Caco-2 (cell line): Measurements from ENCODE around the gene PHC1. TPM values are rescaled to one million over a fixed set of nuclear protein-coding genes. Genes with fewer than 3 reads are reported as not detected.
A peak's percentile ranks its signal among the peaks of the same experiment; 100 is the strongest.

Experiments
- BruUV-seq: library from RNA; stranded (reverse); fragments of 400-500 nt; replicated peaks from 2 replicates; lab custom pipeline; 2021; lab: Mats Ljungman, UMichigan
- CTCF ChIA-PET: fragments of 300-600 bp; sonication (Branson Sonifier 250); formaldehyde crosslinking; loops from one replicate; lab custom pipeline; 2022; ENCODE audit warnings: antibody characterized with exemption; lab: Charles Lee
- POLR2A ChIA-PET: fragments of 300-600 bp; sonication (Branson Sonifier 250); formaldehyde crosslinking; loops from one replicate; lab custom pipeline; 2022; ENCODE audit warnings: antibody characterized with exemption; lab: Charles Lee
- DNase-seq, 2 experiments: peaks; one replicate each; pipeline versions ENCODE4 v3.0.0 to v3.0.0-alpha.2; 2020 to 2022
- H3K27me3 ChIP-seq: replicated peaks from 2 replicates; pipeline ENCODE4 v1.6.0; 2011; ENCODE audit warnings: low read length; ENCODE audit not compliant: control insufficient read depth, insufficient read depth
- H3K36me3 ChIP-seq: 2 replicates; pipeline ENCODE4 v1.5.1; 2011; ENCODE audit warnings: low read length; ENCODE audit not compliant: control insufficient read depth, insufficient read depth
- H3K4me1 ChIP-seq: fragments of 250-450 bp; sonication (Bioruptor Pico); 2 replicates; pipeline ENCODE4 v1.5.1; 2020; ENCODE audit warnings: mild to moderate bottlenecking
- H3K4me3 ChIP-seq: 2 replicates; pipeline ENCODE4 v1.5.1; 2011; ENCODE audit warnings: low read depth, mild to moderate bottlenecking, control low read depth, low read length
- H3K9me3 ChIP-seq: fragments of 250-450 bp; sonication (Bioruptor Pico); 2 replicates; pipeline ENCODE4 v1.5.1; 2020; ENCODE audit warnings: mild to moderate bottlenecking, moderate library complexity
- H3K27ac Mint-ChIP-seq: one replicate; pipeline ENCODE4 v1.8.0; 2022; ENCODE audit warnings: mixed read lengths; ENCODE audit not compliant: unreplicated experiment
- H3K27me3 Mint-ChIP-seq: one replicate; pipeline ENCODE4 v1.8.0; 2022; ENCODE audit warnings: mixed read lengths; ENCODE audit not compliant: insufficient read depth, unreplicated experiment
- H3K36me3 Mint-ChIP-seq: one replicate; pipeline ENCODE4 v1.8.0; 2022; ENCODE audit warnings: mild to moderate bottlenecking, mixed read lengths; ENCODE audit not compliant: insufficient read depth, unreplicated experiment
- H3K4me1 Mint-ChIP-seq: one replicate; pipeline ENCODE4 v1.8.0; 2022; ENCODE audit warnings: low read depth, mixed read lengths; ENCODE audit not compliant: unreplicated experiment
- H3K4me3 Mint-ChIP-seq: one replicate; pipeline ENCODE4 v1.8.0; 2022; ENCODE audit warnings: mild to moderate bottlenecking, moderate library complexity, mixed read lengths; ENCODE audit not compliant: unreplicated experiment
- H3K9me3 Mint-ChIP-seq: one replicate; pipeline ENCODE4 v1.8.0; 2022; ENCODE audit warnings: mixed read lengths; ENCODE audit not compliant: unreplicated experiment
- CTCF ChIP-seq, 2 experiments: fragments of 200-600 bp in 1 of 2; IDR thresholded peaks; 1 replicate in 1 of 2; 2 replicates in 1 of 2; pipeline versions ENCODE4 v1.5.1 to v1.8.0; 2011 to 2022; ENCODE audit warnings: antibody characterized with exemption in 1 of 2, control low read depth in 1 of 2, inconsistent platforms in 1 of 2, low read depth in 1 of 2, low read length in 1 of 2, mild to moderate bottlenecking in 1 of 2, moderate library complexity in 1 of 2; ENCODE audit not compliant: insufficient read depth in 1 of 2, severe bottlenecking in 1 of 2, unreplicated experiment in 1 of 2
- intact Hi-C: fragments of 100-400 bp; cut with micrococcal nuclease; formaldehyde crosslinking; loops from one replicate; pipeline ENCODE4 v1.10.0; 2022; ENCODE audit not compliant: unreplicated experiment
- total RNA-seq: library from RNA; stranded (reverse); gene quantifications from 2 replicates; pipeline ENCODE4 v1.2.3, GENCODE V29; 2022

PHC1 gene
- total RNA-seq, 1 experiment from 2014 or later = 28.7 TPM

GRCh38 chr12:8950221-8950527, 35.9 kb downstream of the PHC1 start:
- Histone ChIP-seq H3K9me3 (peaks cover 4% of the 10 kb centered on the region; the same call in 1 of the 2 replicates), H3K36me3 (peaks cover 2% of the 10 kb centered on the region), H3K27me3 (no peaks in the 10 kb centered on the region), H3K4me3 (peak overlapping the region; percentile 69), H3K4me1 (peaks cover 6% of the 10 kb centered on the region)
- Mint-ChIP-seq H3K4me3 (peak overlapping the region; percentile 83), H3K27ac (peak overlapping the region; percentile 77), H3K9me3 (peaks cover 22% of the 10 kb centered on the region), H3K4me1 (peaks cover 9% of the 10 kb centered on the region), H3K36me3 (peaks cover 36% of the 10 kb centered on the region), H3K27me3 (no peaks in the 10 kb centered on the region)
- intact Hi-C loops = loop anchor here (1.0 kb wide), 2 partner anchors 20 to 89 kb away; no protein-coding TSS in a partner anchor
- no peak for TF ChIP-seq CTCF (IDR thresholded peaks at IDR 0.05; ENCODE audit: insufficient read depth in 1 of 2, low read depth in 1 of 2, low read length in 1 of 2, severe bottlenecking in 1 of 2, unreplicated experiment in 1 of 2)
- ChIA-PET POLR2A (interaction anchor here (0.6 to 1.5 kb wide), 12 partner anchors 10 to 1202 kb away, joined by 3 to 17 read pairs (median 3); partner anchors contain the start of gene PHC1), CTCF (interaction anchor here (0.6 to 2.5 kb wide), 11 partner anchors 11 to 293 kb away, joined by 3 to 29 read pairs (median 5); partner anchors contain the start of genes PHC1 and RIMKLB)
- no peak for DNase-seq
- BruUV-seq = TSS peak; percentile 62

- Mint-ChIP-seq H3K36me3 (peaks cover 30% of the 10 kb centered on the region), H3K4me3 (peak overlapping the region; percentile 83), H3K9me3 (peaks cover 22% of the 10 kb centered on the region), H3K27ac (peak overlapping the region; percentile 77), H3K27me3 (no peaks in the 10 kb centered on the region), H3K4me1 (peaks cover 9% of the 10 kb centered on the region)
- H3K27me3 ChIP-seq = no peaks in the 10 kb centered on the region
- TF ChIP-seq CTCF (IDR thresholded peaks at IDR 0.05; ENCODE audit: insufficient read depth in 1 of 2, low read depth in 1 of 2, low read length in 1 of 2, severe bottlenecking in 1 of 2, unreplicated experiment in 1 of 2) = no peak
- H3K4me3 ChIP-seq = peak overlapping the region; percentile 69
- DNase-seq = no peak
- peaks cover 1% of the 10 kb centered on the region for H3K36me3 ChIP-seq
- peaks cover 6% of the 10 kb centered on the region for H3K4me1 ChIP-seq
- CTCF ChIA-PET = interaction anchor here (2.4 to 2.5 kb wide), 2 partner anchors 87 to 99 kb away, joined by 15 to 29 read pairs; no protein-coding TSS in a partner anchor
- POLR2A ChIA-PET = interaction anchor here (1.2 kb wide), 2 partner anchors 10 to 99 kb away, joined by 3 to 4 read pairs; no protein-coding TSS in a partner anchor
- H3K9me3 ChIP-seq = peaks cover 4% of the 10 kb centered on the region; the same call in 1 of the 2 replicates
- intact Hi-C loops = loop anchor here (1.0 kb wide), 2 partner anchors 19 to 88 kb away; no protein-coding TSS in a partner anchor
- no TSS peak for BruUV-seq
Observed at GRCh38 chr12:8950702-8951478, 36.6 kb downstream of the PHC1 start.

- DNase-seq = no peak
- H3K4me3 Mint-ChIP-seq = no peak overlapping the region
- CTCF ChIA-PET = interaction anchor here (2.5 kb wide), 1 partner anchor 98 kb away, joined by 29 read pairs; no protein-coding TSS in a partner anchor
Observed at GRCh38 chr12:8951744-8952143, 37.4 kb downstream of the PHC1 start.

More at GRCh38 chr12:8951744-8952143, 37.4 kb downstream of the PHC1 start:
- H3K4me1 Mint-ChIP-seq = peaks cover 7% of the 10 kb centered on the region
- POLR2A ChIA-PET = no interaction called here
- H3K27me3 Mint-ChIP-seq = no peaks in the 10 kb centered on the region
- H3K27ac Mint-ChIP-seq = no peak overlapping the region
- no peak overlapping the region for H3K4me3 ChIP-seq
- peaks cover 4% of the 10 kb centered on the region; the same call in 1 of the 2 replicates for H3K9me3 ChIP-seq
- H3K4me1 ChIP-seq = peaks cover 6% of the 10 kb centered on the region
- no peak for TF ChIP-seq CTCF (IDR thresholded peaks at IDR 0.05; ENCODE audit: insufficient read depth in 1 of 2, low read depth in 1 of 2, low read length in 1 of 2, severe bottlenecking in 1 of 2, unreplicated experiment in 1 of 2)
- peaks cover 22% of the 10 kb centered on the region for H3K9me3 Mint-ChIP-seq
- H3K27me3 ChIP-seq = no peaks in the 10 kb centered on the region
- H3K36me3 Mint-ChIP-seq = peaks cover 22% of the 10 kb centered on the region
- H3K36me3 ChIP-seq = no peaks in the 10 kb centered on the region
- BruUV-seq = no TSS peak
- intact Hi-C loops = no loop called here
